Fibroblast of the conjunctiva (primary cell): ENCODE results near the gene USE1.

Experiments used
- DNase-seq: peaks from one replicate; pipeline ENCODE4 v3.0.0-alpha.2; 2010; ENCODE audit warnings: low read depth

The USE1 gene

GRCh38 chr19:17205237-17206140 lies 9.7 kb upstream of the USE1 start:
- DNase-seq: peak; percentile 39

GRCh38 chr19:17206736-17207581 lies 8.2 kb upstream of the USE1 start:
- DNase-seq: no peak

- no peak for DNase-seq
Observed at GRCh38 chr19:17209126-17210036, 5.8 kb upstream of the USE1 start.

- DNase-seq: no peak
Observed at GRCh38 chr19:17210296-17210695, 4.9 kb upstream of the USE1 start.

GRCh38 chr19:17211547-17212446 lies 3.4 kb upstream of the USE1 start:
- DNase-seq: no peak

- no peak for DNase-seq
Observed at GRCh38 chr19:17213334-17213733, 1.8 kb upstream of the USE1 start.

- DNase-seq: no peak
Observed at GRCh38 chr19:17214508-17215126, 540 bp upstream of the USE1 start.

GRCh38 chr19:17216058-17216670 lies 1.0 kb downstream of the USE1 start:
- no peak for DNase-seq

GRCh38 chr19:17219286-17219685 lies 4.1 kb downstream of the USE1 start:
- DNase-seq: no peak

- DNase-seq: peak; percentile 83
Observed at GRCh38 chr19:17220207-17220758, 5.1 kb downstream of the USE1 start.

- no peak for DNase-seq
Observed at GRCh38 chr19:17225053-17225452, 9.9 kb downstream of the USE1 start.

- peak; percentile 93 for DNase-seq
Observed at GRCh38 chr19:17226002-17226933, 11.1 kb downstream of the USE1 start, which contains the start of gene OCEL1. OCEL1 (plus strand) TSS chr19:17226226; CDS start chr19:17226248, 22 bp downstream.

- DNase-seq: no peak
Observed at GRCh38 chr19:17227798-17228367, 12.7 kb downstream of the USE1 start.

- DNase-seq: no peak
Observed at GRCh38 chr19:17229890-17230289, 14.7 kb downstream of the USE1 start.

- DNase-seq: no peak
Observed at GRCh38 chr19:17232258-17232657, 17.1 kb downstream of the USE1 start.

- no peak for DNase-seq
Observed at GRCh38 chr19:17234911-17235299, 19.7 kb downstream of the USE1 start.

GRCh38 chr19:17235300-17235970 lies 20.3 kb downstream of the USE1 start:
- no peak for DNase-seq
